Hematopoietic multipotent progenitor cell treated with erythropoietin and hydrocortisone succinate and interleukin-3 and kit ligand, for 17 days (in vitro differentiated cells): ENCODE measurements around the gene IFRD2.

Source experiments
- DNase-seq: peaks from one replicate; pipeline ENCODE4 v3.0.0-alpha.2; 2015; ENCODE audit warnings: low spot score

Gene IFRD2

GRCh38 chr3:50302095-50303012, 10.1 kb upstream of the IFRD2 start:
- DNase-seq = no peak

GRCh38 chr3:50300681-50301254, 8.5 kb upstream of the IFRD2 start:
- no peak for DNase-seq

- peak; percentile 75 for DNase-seq
Measured at GRCh38 chr3:50299929-50300680, 7.9 kb upstream of the IFRD2 start.

GRCh38 chr3:50299638-50299928, 7.4 kb upstream of the IFRD2 start:
- DNase-seq = no peak

- DNase-seq = peak; percentile 100
Measured at GRCh38 chr3:50298836-50299637, 6.8 kb upstream of the IFRD2 start, which contains the start of the genes HYAL3 and NAA80. TSS of gene HYAL3 (minus strand) at chr3:50299405. CDS start at chr3:50295602, 3,803 bp downstream. TSS of gene NAA80 (minus strand) at chr3:50299405. CDS start at chr3:50297463, 1,942 bp downstream.

- DNase-seq = peak; percentile 64
Measured at GRCh38 chr3:50297896-50298725, 5.9 kb upstream of the IFRD2 start.

- DNase-seq = peak; percentile 71
Measured at GRCh38 chr3:50297384-50297775, 5.2 kb upstream of the IFRD2 start.

GRCh38 chr3:50296721-50297383, 4.6 kb upstream of the IFRD2 start:
- DNase-seq = no peak

GRCh38 chr3:50295553-50296431, 3.6 kb upstream of the IFRD2 start:
- no peak for DNase-seq

- DNase-seq = no peak
Measured at GRCh38 chr3:50294492-50295403, 2.5 kb upstream of the IFRD2 start.

GRCh38 chr3:50294089-50294488, 1.9 kb upstream of the IFRD2 start:
- no peak for DNase-seq

GRCh38 chr3:50293079-50293801, 1.0 kb upstream of the IFRD2 start:
- DNase-seq = no peak

GRCh38 chr3:50290161-50290641, 2.0 kb downstream of the IFRD2 start:
- DNase-seq = no peak

GRCh38 chr3:50289130-50289529, 3.1 kb downstream of the IFRD2 start:
- no peak for DNase-seq

- DNase-seq = no peak
Measured at GRCh38 chr3:50288387-50289007, 3.7 kb downstream of the IFRD2 start.

- DNase-seq = no peak
Measured at GRCh38 chr3:50287262-50287661, 5.0 kb downstream of the IFRD2 start.
